NAMALWA (cell line): ENCODE data around the gene DHTKD1.
"Not testable (repeated sequence)": the region's sequence is repeated elsewhere in the genome, so short reads cannot be mapped to it uniquely, and the experiment has no call there.

Experiments
- DNase-seq: peaks from one replicate; pipeline ENCODE4 v3.0.0-alpha.2; 2015; ENCODE audit warnings: low spot score

Gene DHTKD1

GRCh38 chr10:12062754-12063482, 5.8 kb upstream of the DHTKD1 start:
- no peak for DNase-seq

- DNase-seq = no peak
Measured at GRCh38 chr10:12063483-12063818, 5.3 kb upstream of the DHTKD1 start.

DNA sequence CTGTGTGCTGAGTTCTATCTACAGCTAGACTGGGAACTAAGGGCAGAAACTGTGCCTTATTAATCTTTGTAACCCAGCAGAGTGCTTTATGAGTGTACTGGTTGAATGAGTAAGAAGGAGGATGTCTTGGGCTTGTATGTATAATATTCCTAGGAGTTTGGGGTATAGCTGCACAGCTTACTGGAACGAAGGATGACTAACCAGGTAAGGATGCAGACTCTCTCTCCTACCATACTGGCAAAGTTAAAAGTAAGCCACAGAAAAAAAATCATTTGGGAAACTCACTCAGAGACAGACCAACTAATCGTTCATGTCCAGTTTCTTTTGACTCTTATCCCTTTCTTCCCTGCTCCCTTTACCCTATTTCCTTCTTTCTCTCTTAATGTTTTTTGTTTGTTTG, 1.4 kb upstream of the DHTKD1 start:
- DNase-seq = no peak

DNA sequence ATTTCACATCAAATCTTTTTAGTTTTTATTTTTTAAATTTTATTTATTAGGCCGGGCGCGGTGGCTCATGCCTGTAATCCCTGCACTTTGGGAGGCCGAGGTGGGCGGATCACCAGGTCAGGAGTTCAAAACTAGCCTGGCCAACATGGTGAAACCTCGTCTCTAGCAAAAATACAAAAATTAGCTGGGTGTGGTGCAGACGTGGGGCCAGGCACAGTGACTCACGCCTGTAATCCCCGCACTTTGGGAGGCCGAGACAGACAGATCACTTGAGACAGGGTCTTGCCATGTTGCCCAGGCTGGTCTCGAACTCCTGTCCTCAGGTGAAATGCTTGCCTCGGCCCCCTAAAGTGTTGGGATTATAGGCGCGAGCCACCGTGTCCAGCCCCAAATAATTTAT, 2.7 kb downstream of the DHTKD1 start:
- DNase-seq = not testable (repeated sequence)

DNA sequence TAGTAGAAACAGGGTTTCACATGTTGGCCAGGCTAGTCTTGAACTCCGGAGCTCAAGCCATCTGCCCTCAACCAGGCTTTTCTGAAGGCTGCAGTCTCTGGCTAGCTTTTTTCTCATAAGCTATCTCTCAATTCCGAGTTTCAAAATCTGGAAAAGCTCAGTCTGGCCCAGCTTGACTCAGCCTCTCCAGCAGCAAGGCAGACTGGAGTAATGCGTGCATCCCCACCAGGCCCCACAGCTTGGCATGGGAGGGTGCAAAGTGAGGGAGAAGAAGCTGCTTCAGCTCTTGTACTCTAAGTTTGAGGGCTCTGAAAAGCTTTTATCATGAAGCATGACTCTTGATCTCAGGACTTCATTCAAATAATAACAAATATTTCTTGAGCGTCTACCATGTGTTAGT, 4.8 kb downstream of the DHTKD1 start:
- DNase-seq = no peak

GRCh38 chr10:12077580-12078180, 8.9 kb downstream of the DHTKD1 start:
- DNase-seq = peak; percentile 61

DNA sequence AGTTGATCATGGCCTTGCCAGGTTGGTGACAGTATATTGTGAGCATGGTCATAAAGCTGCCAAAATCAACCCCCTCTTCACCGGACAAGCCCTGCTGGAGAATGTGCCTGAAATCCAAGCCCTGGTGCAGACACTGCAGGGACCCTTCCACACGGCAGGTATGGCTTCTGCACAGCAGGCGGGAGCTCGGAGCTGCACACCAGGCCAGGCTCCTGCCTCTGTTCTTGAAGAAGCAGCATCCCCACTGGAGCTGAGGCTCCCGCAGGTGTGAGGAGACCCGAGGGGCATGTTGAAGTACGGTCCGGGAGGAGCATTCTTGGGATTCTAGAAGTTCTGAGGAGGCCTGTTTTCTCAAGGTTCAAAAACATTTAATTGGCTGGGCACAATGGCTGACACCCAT, 12.7 kb downstream of the DHTKD1 start:
- DNase-seq = no peak

DNA sequence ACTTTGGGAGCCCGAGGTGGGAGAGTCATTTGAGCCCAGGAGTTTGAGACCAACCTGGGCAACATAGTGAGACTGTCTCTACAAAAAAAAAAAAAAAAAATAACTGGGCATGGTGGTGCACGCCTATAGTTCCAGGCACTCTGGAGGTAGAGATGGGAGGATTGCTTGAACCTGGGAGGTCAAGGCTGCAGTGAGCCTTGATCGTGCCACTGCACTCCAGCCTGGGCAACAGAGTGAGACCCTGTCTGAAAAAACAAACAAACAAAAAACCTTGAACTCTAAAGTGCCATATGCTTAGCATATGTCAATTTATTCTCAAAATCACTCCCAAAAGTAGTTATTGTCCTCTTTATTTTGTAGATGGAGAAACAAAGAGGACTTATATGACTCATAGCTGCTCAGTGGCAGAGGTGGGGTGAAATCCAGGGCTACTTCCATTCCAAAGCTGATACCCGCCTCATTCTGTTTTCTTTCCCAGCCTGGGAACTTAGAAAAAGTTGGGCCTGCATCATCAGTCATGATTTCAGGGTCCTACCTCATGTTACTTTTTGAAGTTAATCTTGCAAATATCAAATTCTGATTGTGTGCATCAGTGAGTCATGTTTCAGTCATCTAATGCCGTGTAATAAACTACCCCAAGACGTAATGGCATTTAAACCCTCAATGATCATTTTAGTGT, 13.3 kb downstream of the DHTKD1 start:
- DNase-seq = no peak

GRCh38 chr10:12088919-12089318, 20.2 kb downstream of the DHTKD1 start:
- DNase-seq = no peak

DNA sequence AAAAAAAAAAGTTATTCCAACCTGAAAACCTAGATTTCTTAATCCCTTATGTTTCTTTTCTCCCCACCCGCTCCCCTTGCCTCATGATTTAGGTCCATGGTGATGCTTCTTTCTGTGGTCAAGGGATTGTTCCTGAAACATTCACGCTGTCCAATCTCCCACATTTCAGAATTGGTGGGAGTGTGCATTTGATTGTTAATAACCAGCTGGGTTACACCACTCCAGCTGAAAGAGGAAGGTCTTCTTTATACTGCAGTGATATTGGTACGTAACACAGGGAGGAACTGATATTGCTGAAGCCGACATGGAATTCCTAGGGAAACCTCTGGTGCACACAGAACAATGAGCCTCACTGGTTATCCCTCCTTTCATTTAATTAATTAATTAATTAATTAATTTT, 22.7 kb downstream of the DHTKD1 start:
- DNase-seq = no peak

DNA sequence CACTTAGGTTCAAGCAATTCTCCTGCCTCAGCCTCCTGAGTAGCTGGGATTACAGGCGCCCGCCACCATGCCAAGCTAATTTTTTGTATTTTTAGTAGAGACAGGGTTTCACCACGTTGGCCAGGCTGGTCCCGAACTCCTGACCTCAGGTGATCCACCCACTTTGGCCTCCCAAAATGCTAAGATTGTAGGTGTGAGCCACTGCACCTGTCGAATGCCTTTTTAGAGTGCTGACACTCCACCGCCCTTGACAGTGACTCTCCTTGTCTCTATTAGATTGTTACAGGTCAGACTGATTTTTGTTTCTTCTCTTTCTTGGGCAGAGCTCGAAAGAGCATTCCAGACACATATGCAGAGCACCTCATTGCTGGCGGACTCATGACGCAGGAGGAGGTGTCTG, 28.6 kb downstream of the DHTKD1 start:
- not testable (repeated sequence) for DNase-seq

DNA sequence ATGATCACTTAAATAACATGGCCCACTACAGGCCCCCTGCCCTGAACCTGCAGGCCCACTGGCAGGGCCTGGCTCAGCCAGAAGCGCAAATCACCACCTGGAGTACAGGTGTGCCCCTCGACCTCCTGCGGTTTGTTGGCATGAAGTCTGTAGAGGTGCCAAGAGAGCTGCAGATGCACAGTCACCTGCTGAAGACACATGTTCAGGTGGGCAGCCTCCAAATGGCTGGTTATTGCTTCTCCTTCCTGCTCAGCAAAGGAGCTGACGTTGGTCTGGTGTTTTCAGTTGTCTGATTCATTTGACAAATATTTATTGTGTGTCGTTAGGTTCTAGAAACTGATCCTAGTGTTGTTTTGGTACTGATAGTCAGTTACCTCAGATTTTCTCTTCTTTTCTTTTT, 29.0 kb downstream of the DHTKD1 start:
- no peak for DNase-seq

- DNase-seq = no peak
Measured at GRCh38 chr10:12098966-12099365, 30.2 kb downstream of the DHTKD1 start.

DNA sequence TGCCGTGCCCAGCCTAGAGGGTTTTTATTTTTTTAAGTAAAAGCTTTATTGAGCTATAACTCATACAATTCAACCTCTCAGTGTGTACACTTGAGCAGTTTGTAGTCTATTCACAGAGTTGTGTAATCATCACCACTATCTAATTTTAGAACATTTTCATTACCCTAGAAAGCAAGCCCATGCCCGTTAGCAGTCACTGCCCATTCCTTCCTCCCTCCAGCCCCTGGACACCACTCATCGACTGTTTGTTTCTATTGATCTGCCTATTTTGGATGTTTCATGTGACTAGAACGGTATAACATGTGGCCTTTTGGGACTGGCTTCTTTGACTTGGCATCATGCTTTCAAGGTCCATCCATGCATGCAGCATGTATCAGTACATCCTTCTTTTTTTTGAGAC, 35.0 kb downstream of the DHTKD1 start:
- no peak for DNase-seq

GRCh38 chr10:12107781-12108180, 39.0 kb downstream of the DHTKD1 start:
- no peak for DNase-seq

- DNase-seq = no peak
Measured at GRCh38 chr10:12109286-12109685, 40.5 kb downstream of the DHTKD1 start.

DNA sequence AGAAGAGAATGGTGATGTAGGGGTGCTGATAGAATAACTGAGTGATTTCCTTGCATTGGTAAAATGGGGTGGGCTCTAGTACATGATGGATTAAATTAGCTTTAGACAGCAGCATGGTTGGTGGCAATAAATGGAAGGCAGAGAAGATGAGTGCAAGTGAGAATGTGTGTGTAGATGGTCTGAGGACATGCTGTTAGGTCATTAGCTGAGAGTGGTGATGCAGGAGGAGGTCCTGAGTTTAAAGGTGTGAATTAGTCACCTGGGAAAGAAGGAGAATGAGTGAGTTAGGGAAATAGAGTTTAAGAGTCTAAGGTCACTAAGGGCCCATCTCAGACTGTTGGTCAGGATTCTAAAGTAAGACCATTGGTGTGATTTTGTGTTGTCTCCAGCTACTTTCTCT, 42.8 kb downstream of the DHTKD1 start:
- DNase-seq = no peak

- no peak for DNase-seq
Measured at GRCh38 chr10:12113627-12114026, 44.9 kb downstream of the DHTKD1 start.

GRCh38 chr10:12121673-12122072, 52.9 kb downstream of the DHTKD1 start:
- no peak for DNase-seq

DNA sequence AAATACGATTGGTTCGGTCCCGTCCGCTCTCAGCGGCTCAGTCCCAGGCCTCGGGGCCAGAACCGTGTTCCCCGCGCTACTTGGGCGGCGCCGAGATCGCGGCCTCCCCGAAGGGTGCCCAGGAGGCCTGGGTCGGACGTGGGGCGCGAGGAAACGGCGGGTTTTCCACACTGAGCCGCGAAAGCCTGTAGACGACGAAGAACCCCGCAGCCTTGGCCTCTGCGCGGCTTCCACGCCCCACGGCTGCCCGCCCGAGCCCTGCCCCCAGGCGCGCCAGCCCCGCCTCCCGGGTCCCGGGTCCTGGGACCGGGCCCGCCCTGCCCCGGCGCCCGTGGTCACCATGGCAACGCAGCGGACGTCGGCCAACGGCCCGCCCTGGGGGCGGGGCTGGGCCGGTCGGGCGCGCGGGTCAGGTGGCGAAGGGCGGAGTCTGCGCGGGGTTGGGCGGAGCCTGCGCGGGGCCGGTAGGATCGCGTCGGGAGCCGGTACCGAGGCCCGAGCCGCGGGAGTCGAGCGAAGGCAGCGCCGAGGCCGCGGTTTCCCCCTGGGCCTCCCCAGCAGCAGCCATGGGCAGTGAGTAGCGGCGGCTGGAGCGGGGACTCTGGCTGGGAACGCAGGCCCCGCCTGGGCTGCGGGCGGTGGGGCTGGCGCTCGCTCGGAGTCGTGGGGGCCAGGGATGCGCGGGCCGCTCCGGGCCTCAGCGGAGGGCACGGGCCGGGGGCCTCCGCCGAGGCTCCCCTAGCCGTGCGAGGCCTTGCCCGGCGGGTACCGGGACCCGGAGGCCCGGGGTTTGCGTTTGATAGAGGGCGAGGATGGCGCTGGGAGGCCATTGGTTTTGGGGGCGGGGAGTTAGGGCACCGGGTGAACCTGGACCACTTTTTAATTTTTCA, 60.7 kb downstream of the DHTKD1 start, which contains the start of gene SEC61A2:
TSS of gene SEC61A2 (plus strand) at position 456 of the 890 bp plus-strand sequence. CDS start at position 567, 111 bp downstream.
- peak; percentile 96 for DNase-seq

GRCh38 chr10:12130237-12130872, 61.6 kb downstream of the DHTKD1 start:
- peak; percentile 92 for DNase-seq

DNA sequence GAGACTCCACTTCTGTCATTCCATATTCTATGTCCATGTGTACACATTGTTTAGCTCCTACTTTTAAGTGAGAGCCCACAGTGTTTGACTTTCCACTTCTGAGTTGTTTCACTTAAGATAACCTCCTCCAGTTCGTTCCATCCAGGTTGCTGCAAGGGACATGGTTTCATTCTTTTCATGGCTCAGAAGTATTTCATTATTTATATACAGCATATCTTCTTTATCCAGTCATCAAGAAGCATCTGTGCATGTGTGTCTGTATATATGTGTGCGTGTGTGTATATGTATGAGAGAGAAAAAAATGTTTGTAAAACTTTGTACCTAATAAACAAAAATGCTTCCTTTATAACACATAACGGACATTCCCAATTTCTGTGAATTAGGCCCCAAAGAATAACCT, 66.9 kb downstream of the DHTKD1 start:
- DNase-seq = no peak
